Measurements from ENCODE around the gene DRD2. TPM values are rescaled to one million over a fixed set of nuclear protein-coding genes. Genes with fewer than 3 reads are reported as not detected.

The DRD2 gene
- total RNA-seq, 6 donors from 2014 or later: 0.13 TPM; not detected in 5

- TF ChIP-seq EP300 (IDR thresholded peaks at IDR 0.05) (no peak), CTCF (IDR thresholded peaks at IDR 0.05) (no peak)
- DNase-seq (no peak), ATAC-seq (ENCODE audit: low FRiP score in 2 of 2) (no peak)
- H3K9me3 ChIP-seq: no peaks in the 10 kb centered on the region
- no peak overlapping the region for H3K4me3 ChIP-seq
- no peak overlapping the region for H3K27ac ChIP-seq
- no peaks in the 10 kb centered on the region for H3K27me3 ChIP-seq
- H3K4me1 ChIP-seq: no peaks in the 10 kb centered on the region
- no peaks in the 10 kb centered on the region for H3K36me3 ChIP-seq
These were observed 13.7 kb upstream of the DRD2 start for GRCh38 chr11:113488931-113489351.

- H3K4me1 ChIP-seq: no peaks in the 10 kb centered on the region
- H3K27ac ChIP-seq: no peak overlapping the region
- no peak overlapping the region for H3K4me3 ChIP-seq
- H3K27me3 ChIP-seq: no peaks in the 10 kb centered on the region
- 89 to 92% methylated on average over 4 of the region's 4 CpGs for WGBS, 2 donors
- H3K36me3 ChIP-seq: no peaks in the 10 kb centered on the region
- H3K9me3 ChIP-seq: no peaks in the 10 kb centered on the region
- ATAC-seq (ENCODE audit: low FRiP score in 2 of 2): no peak
- TF ChIP-seq CTCF (IDR thresholded peaks at IDR 0.05) (no peak), POLR2A (IDR thresholded peaks at IDR 0.05) (no peak), EP300 (IDR thresholded peaks at IDR 0.05) (no peak), POLR2AphosphoS5 (IDR thresholded peaks at IDR 0.05) (no peak)
- DNase-seq: no peak
These were observed 12.4 kb upstream of the DRD2 start for GRCh38 chr11:113487622-113488021.

GRCh38 chr11:113484223-113484622 lies 9.0 kb upstream of the DRD2 start:
- Histone ChIP-seq H3K27me3 (no peaks in the 10 kb centered on the region), H3K4me1 (no peaks in the 10 kb centered on the region), H3K4me3 (no peak overlapping the region), H3K27ac (no peak overlapping the region), H3K9me3 (no peaks in the 10 kb centered on the region), H3K36me3 (no peaks in the 10 kb centered on the region)
- 61 to 66% methylated on average over 2 of the region's 2 CpGs for WGBS, 2 donors
- TF ChIP-seq CTCF (IDR thresholded peaks at IDR 0.05): no peak
- TF ChIP-seq EP300 (IDR thresholded peaks at IDR 0.05): no peak
- TF ChIP-seq POLR2AphosphoS5 (IDR thresholded peaks at IDR 0.05): no peak
- no peak for TF ChIP-seq POLR2A (IDR thresholded peaks at IDR 0.05)
- DNase-seq: no peak
- no peak for ATAC-seq (ENCODE audit: low FRiP score in 2 of 2)

GRCh38 chr11:113481672-113482071 lies 6.5 kb upstream of the DRD2 start:
- H3K36me3 ChIP-seq: no peaks in the 10 kb centered on the region
- DNase-seq (no peak), ATAC-seq (ENCODE audit: low FRiP score in 2 of 2) (no peak)
- peaks cover 0 to 2% (median under 1%) of the 10 kb centered on the region in 4 donors for H3K27me3 ChIP-seq
- no peaks in the 10 kb centered on the region for H3K4me1 ChIP-seq
- 82 to 90% methylated on average over 3 of the region's 3 CpGs for WGBS, 2 donors
- no peaks in the 10 kb centered on the region for H3K9me3 ChIP-seq
- H3K4me3 ChIP-seq: no peak overlapping the region
- TF ChIP-seq POLR2A (IDR thresholded peaks at IDR 0.05): no peak
- TF ChIP-seq EP300 (IDR thresholded peaks at IDR 0.05): no peak
- TF ChIP-seq POLR2AphosphoS5 (IDR thresholded peaks at IDR 0.05): no peak
- TF ChIP-seq CTCF (IDR thresholded peaks at IDR 0.05): no peak
- no peak overlapping the region for H3K27ac ChIP-seq

DNA sequence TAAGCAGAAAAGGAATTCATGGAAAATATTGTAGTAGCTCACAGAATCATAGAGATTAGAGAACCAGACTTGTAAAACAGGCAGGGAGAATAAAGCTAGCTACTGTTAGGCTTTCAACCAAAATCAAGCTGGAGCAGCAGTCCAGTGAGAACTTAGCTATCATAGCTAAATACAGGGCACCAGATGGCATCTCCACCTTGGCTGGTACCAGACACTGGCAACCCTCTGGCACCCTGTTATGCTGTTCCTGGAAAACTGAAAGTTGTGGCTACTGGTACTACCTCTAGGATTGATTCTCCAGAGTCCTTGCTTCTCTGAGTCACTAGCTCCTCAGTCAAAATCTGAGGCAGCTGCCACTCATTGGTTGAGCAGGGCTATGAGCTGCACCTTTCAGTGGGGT lies 6.0 kb upstream of the DRD2 start:
- no peak overlapping the region for H3K4me3 ChIP-seq
- DNase-seq: no peak
- no peaks in the 10 kb centered on the region for H3K4me1 ChIP-seq
- no peak for ATAC-seq (ENCODE audit: low FRiP score in 2 of 2)
- TF ChIP-seq POLR2AphosphoS5 (IDR thresholded peaks at IDR 0.05) (no peak), EP300 (IDR thresholded peaks at IDR 0.05) (no peak), POLR2A (IDR thresholded peaks at IDR 0.05) (no peak), CTCF (IDR thresholded peaks at IDR 0.05) (no peak)
- H3K27ac ChIP-seq: no peak overlapping the region
- no peaks in the 10 kb centered on the region for H3K36me3 ChIP-seq
- H3K9me3 ChIP-seq: no peaks in the 10 kb centered on the region
- peaks cover 0 to 5% (median 4%) of the 10 kb centered on the region in 4 donors for H3K27me3 ChIP-seq

Data from upper lobe of left lung (tissue), 6 donors.